ENCODE measurements around the gene NSUN3. TPM values are rescaled to one million over a fixed set of nuclear protein-coding genes. Genes with fewer than 3 reads are reported as not detected.

The NSUN3 gene
- total and polyA plus RNA-seq, 2 of the 8 experiments (the other 6 are each of a cell fraction or from before 2014, with no cell fraction given): 2.1 to 5.1 TPM

DNA sequence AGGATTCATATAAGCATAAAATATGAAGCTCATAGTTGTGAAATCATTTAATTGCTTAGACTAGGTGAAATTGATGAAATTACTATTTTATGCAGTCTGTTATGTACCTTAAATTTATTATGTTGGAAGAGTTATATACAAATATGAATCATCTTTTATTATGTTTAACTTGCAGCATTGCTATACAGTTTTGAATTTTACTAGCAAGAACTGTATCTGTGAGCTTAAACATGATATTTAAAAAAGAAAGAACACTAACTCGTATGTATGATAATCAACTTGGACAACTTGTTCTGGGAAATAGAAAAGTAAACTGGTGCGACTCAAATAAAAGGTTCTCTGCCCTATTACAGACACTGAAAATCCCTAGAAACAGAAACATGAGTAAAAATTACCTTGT, 36.2 kb upstream of the NSUN3 start (continued):
- no peak for TF ChIP-seq CBX5 (IDR thresholded peaks at IDR 0.05; ENCODE audit: low read depth, low read length)
- no peak for TF ChIP-seq RNF2 (IDR thresholded peaks at IDR 0.05; ENCODE audit: borderline replicate concordance, low read depth, low read length, missing control alignments, poor library complexity, severe bottlenecking)
- no peak for TF ChIP-seq RAD21 (IDR thresholded peaks at IDR 0.05 in 1 of 2, conservative IDR thresholded peaks at IDR 0.05 in 1 of 2; ENCODE audit: low read depth in 2 of 2, low read length in 2 of 2)
